GM12878 (cell line): ENCODE measurements around the gene MRPS5. TPM values are rescaled to one million over a fixed set of nuclear protein-coding genes. Genes with fewer than 3 reads are reported as not detected.
A peak's percentile ranks its signal among the peaks of the same experiment; 100 is the strongest.

ENCODE experiments used
- ESRRA ChIP-seq: IDR thresholded peaks from 2 replicates; pipeline ENCODE4 v1.6.1; 2012; ENCODE audit warnings: mild to moderate bottlenecking, low read length, improper control_type of control experiment
- SMC3 ChIP-seq: IDR thresholded peaks from 2 replicates; pipeline ENCODE4 v1.6.1; 2011; ENCODE audit warnings: low read length, improper control_type of control experiment, borderline replicate concordance
- TBL1XR1 ChIP-seq: IDR thresholded peaks from 2 replicates; pipeline ENCODE4 v1.6.1; 2012; ENCODE audit warnings: low read depth, low read length, improper control_type of control experiment
- YY1 ChIP-seq: IDR thresholded peaks from 2 replicates; pipeline ENCODE4 v1.6.1; 2011; ENCODE audit warnings: low read depth, mild to moderate bottlenecking, low read length
- polyA plus RNA-seq, 11 experiments: library from polyadenylated mRNA; depleted of rRNA in 4 of 11; unstranded in 6 of 11; stranded (reverse) in 5 of 11; fragments of >200 nt; fragmentation: Nextera tagmentation in 4 of 11; fragmentation: Illumina TruSeq in 1 of 11; extraction: Ambion mirVana in 4 of 11; extraction: Trizol in 1 of 11; gene quantifications; 1 replicate in 1 of 11; 2 replicates in 10 of 11; pipeline versions ENCODE4 v1.2.1 to v1.2.3, GENCODE V29; 2011 to 2016; ENCODE audit warnings: inconsistent platforms in 2 of 11, missing spikeins in 2 of 11, low read depth in 1 of 11
- total RNA-seq, 4 experiments: library from RNA; depleted of rRNA in 3 of 4; stranded (reverse); fragments of >200 nt in 3 of 4; fragmentation: Illumina TruSeq in 1 of 4; extraction: Trizol in 1 of 4; gene quantifications; 2 replicates each; pipeline versions ENCODE4 v1.2.1 to v1.2.3, GENCODE V29; 2013 to 2021
- TF ChIP-seq, protein P1 (sequence below): IDR thresholded peaks from 2 replicates; pipeline ENCODE4 v1.6.1; 2012; ENCODE audit warnings: low read depth, low read length, improper control_type of control experiment
- TF ChIP-seq, protein P2 (sequence below), 3 experiments: IDR thresholded peaks in 2 of 3; conservative IDR thresholded peaks in 1 of 3; 2 replicates each; pipeline ENCODE4 v1.5.1; 2011; ENCODE audit warnings: low read depth in 3 of 3, low read length in 3 of 3, mild to moderate bottlenecking in 3 of 3, control low read depth in 2 of 3, moderate library complexity in 2 of 3, inconsistent platforms in 1 of 3, mixed read lengths in 1 of 3; ENCODE audit not compliant: control insufficient read depth in 2 of 3, insufficient read depth in 1 of 3; ENCODE audit errors: extremely low read depth in 1 of 3
- TF ChIP-seq, protein P3 (sequence below): fragments of 450-650 bp; IDR thresholded peaks from 2 replicates; pipeline ENCODE4 v1.6.1; 2018; ENCODE audit warnings: mild to moderate bottlenecking, low read depth, moderate library complexity; ENCODE audit not compliant: partially characterized antibody

Gene MRPS5
- total and polyA plus RNA-seq, 10 of the 15 experiments (the other 5 are each of a cell fraction or from before 2014, with no cell fraction given) = 54.8 to 93.0 (median 76.3) TPM

DNA sequence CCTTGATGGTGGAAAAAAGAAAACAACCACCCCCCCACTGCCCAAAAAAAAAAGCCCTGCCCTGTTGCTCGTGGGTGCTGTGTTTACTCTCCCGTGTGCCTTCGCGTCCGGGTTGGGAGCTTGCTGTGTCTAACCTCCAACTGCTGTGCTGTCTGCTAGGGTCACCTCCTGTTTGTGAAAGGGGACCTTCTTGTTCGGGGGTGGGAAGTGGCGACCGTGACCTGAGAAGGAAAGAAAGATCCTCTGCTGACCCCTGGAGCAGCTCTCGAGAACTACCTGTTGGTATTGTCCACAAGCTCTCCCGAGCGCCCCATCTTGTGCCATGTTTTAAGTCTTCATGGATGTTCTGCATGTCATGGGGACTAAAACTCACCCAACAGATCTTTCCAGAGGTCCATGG, 68.1 kb downstream of the MRPS5 start (continued):
- TF ChIP-seq, protein P1, sequence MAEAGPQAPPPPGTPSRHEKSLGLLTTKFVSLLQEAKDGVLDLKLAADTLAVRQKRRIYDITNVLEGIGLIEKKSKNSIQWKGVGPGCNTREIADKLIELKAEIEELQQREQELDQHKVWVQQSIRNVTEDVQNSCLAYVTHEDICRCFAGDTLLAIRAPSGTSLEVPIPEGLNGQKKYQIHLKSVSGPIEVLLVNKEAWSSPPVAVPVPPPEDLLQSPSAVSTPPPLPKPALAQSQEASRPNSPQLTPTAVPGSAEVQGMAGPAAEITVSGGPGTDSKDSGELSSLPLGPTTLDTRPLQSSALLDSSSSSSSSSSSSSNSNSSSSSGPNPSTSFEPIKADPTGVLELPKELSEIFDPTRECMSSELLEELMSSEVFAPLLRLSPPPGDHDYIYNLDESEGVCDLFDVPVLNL = no peak
- TF ChIP-seq, protein P2, sequence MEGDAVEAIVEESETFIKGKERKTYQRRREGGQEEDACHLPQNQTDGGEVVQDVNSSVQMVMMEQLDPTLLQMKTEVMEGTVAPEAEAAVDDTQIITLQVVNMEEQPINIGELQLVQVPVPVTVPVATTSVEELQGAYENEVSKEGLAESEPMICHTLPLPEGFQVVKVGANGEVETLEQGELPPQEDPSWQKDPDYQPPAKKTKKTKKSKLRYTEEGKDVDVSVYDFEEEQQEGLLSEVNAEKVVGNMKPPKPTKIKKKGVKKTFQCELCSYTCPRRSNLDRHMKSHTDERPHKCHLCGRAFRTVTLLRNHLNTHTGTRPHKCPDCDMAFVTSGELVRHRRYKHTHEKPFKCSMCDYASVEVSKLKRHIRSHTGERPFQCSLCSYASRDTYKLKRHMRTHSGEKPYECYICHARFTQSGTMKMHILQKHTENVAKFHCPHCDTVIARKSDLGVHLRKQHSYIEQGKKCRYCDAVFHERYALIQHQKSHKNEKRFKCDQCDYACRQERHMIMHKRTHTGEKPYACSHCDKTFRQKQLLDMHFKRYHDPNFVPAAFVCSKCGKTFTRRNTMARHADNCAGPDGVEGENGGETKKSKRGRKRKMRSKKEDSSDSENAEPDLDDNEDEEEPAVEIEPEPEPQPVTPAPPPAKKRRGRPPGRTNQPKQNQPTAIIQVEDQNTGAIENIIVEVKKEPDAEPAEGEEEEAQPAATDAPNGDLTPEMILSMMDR (IDR thresholded peaks at IDR 0.05 in 2 of 3, conservative IDR thresholded peaks at IDR 0.05 in 1 of 3; ENCODE audit: control insufficient read depth in 2 of 3, extremely low read depth in 1 of 3, insufficient read depth in 1 of 3, low read depth in 3 of 3, low read length in 3 of 3) = peak; percentile 23 to 54 (median 35); a peak in 4 of 6 replicates
- TF ChIP-seq SMC3 (peak; percentile 59), ESRRA (no peak), YY1 (peak; percentile 45; the same call in 1 of the 2 replicates), TBL1XR1 (no peak)
- TF ChIP-seq, protein P3, sequence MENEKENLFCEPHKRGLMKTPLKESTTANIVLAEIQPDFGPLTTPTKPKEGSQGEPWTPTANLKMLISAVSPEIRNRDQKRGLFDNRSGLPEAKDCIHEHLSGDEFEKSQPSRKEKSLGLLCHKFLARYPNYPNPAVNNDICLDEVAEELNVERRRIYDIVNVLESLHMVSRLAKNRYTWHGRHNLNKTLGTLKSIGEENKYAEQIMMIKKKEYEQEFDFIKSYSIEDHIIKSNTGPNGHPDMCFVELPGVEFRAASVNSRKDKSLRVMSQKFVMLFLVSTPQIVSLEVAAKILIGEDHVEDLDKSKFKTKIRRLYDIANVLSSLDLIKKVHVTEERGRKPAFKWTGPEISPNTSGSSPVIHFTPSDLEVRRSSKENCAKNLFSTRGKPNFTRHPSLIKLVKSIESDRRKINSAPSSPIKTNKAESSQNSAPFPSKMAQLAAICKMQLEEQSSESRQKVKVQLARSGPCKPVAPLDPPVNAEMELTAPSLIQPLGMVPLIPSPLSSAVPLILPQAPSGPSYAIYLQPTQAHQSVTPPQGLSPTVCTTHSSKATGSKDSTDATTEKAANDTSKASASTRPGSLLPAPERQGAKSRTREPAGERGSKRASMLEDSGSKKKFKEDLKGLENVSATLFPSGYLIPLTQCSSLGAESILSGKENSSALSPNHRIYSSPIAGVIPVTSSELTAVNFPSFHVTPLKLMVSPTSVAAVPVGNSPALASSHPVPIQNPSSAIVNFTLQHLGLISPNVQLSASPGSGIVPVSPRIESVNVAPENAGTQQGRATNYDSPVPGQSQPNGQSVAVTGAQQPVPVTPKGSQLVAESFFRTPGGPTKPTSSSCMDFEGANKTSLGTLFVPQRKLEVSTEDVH = no peak
- TF ChIP-seq, all 136 proteins: peak for 5
